NB4 (cell line): ENCODE measurements around the gene INPP5F.

Experiments
- CTCF ChIP-seq: IDR thresholded peaks from one replicate; pipeline ENCODE4 v1.5.1; 2012; ENCODE audit warnings: low read depth, low read length
- MAX ChIP-seq: IDR thresholded peaks from 2 replicates; pipeline ENCODE4 v1.6.1; 2011; ENCODE audit warnings: low read depth, low read length
- MYC ChIP-seq: IDR thresholded peaks from 2 replicates; pipeline ENCODE4 v1.6.1; 2011; ENCODE audit warnings: low read depth, low read length
- POLR2A ChIP-seq: IDR thresholded peaks from 2 replicates; pipeline ENCODE4 v1.6.1; 2011; ENCODE audit warnings: mild to moderate bottlenecking; ENCODE audit not compliant: insufficient read length; ENCODE audit errors: extremely low read depth

DNA sequence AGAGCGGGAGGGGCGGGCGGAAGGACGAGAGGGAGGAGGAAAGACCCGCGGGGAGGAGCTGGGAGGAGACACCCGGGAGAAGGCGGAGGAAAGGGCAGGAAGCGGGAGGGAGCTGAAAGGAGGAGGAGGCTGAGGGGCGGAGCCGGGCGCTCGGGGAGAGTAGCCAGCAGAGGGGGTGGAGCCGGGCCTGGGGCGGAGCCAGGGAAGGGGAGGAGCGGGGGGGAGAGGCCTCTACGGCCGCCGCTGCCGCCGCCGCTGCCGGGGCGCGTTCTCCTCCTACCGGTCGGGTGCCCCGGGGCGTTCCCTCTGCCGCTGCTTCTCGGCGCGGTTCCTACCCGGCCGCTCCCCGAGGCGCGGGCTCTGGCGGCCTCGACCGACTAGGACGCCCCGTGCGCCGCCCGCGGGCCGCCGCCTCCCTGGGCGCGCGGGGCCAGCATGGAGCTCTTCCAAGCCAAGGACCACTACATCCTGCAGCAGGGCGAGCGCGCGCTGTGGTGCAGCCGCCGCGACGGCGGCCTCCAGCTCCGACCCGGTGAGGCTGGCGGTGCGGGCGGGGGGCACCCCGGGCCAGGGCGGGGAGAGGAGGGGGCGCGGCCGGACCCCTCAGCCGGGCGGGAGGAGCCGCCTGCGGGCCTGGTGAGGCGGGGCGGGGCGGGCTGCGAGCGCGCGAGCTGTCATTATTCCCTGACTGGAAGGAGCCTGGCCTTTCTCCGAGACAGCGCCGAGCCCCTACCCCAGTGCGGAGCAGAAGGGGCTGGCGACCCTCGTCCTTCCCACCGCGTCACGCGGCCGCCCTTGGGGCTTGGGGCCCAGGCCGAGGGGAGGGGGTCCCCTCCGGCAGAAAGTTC is at the start of gene INPP5F:
- no peak for TF ChIP-seq CTCF
- TF ChIP-seq MYC, result peak; percentile 45; the same call in 1 of the 2 replicates
- no peak for TF ChIP-seq POLR2A
- TF ChIP-seq MAX, result peak; percentile 27; the same call in 1 of the 2 replicates
